GM18502 (cell line): ENCODE measurements around the gene ADAM12.
"Not testable (repeated sequence)": the region's sequence is repeated elsewhere in the genome, so short reads cannot be mapped to it uniquely, and the experiment has no call there.

Source experiments
- ATAC-seq: cut with Tn5 transposase; IDR thresholded peaks from one replicate; pipeline ENCODE4 v1.9.1; 2021; ENCODE audit warnings: mild to moderate bottlenecking; ENCODE audit not compliant: unreplicated experiment, poor library complexity

Gene ADAM12

GRCh38 chr10:125970077-125970630 lies 418.1 kb downstream of the ADAM12 start:
- ATAC-seq = not testable (repeated sequence)

GRCh38 chr10:125967533-125967932 lies 420.7 kb downstream of the ADAM12 start:
- no peak for ATAC-seq

GRCh38 chr10:125964558-125964957 lies 423.7 kb downstream of the ADAM12 start:
- ATAC-seq = no peak
